Stimulated activated CD4-positive, alpha-beta T cell treated with anti-CD3 and anti-CD28 coated beads, Interleukin-2, amount 100 ng/mL, for 48 hours (primary cell): ENCODE results near the gene BCAR1.

ENCODE experiments used
- DNase-seq, 2 donors: peaks; one replicate each; pipeline ENCODE4 v3.0.0-alpha.2; 2020

Gene BCAR1

GRCh38 chr16:75198135-75198600 is 53.3 kb downstream of the BCAR1 start:
- DNase-seq = no peak

GRCh38 chr16:75197522-75198134 is 53.8 kb downstream of the BCAR1 start:
- DNase-seq = no peak

- DNase-seq = no peak
These were observed 54.6 kb downstream of the BCAR1 start for GRCh38 chr16:75196836-75197235.

- DNase-seq = no peak
These were observed 55.3 kb downstream of the BCAR1 start for GRCh38 chr16:75195811-75196790.

- DNase-seq = no peak
These were observed 57.5 kb downstream of the BCAR1 start for GRCh38 chr16:75193730-75194444.

- DNase-seq = no peak
These were observed 58.2 kb downstream of the BCAR1 start for GRCh38 chr16:75193265-75193650.

- DNase-seq = no peak
These were observed 58.7 kb downstream of the BCAR1 start for GRCh38 chr16:75192606-75193264.

GRCh38 chr16:75189638-75190245 is 61.7 kb downstream of the BCAR1 start:
- no peak for DNase-seq

- no peak for DNase-seq
These were observed 62.5 kb downstream of the BCAR1 start for GRCh38 chr16:75188832-75189477.

GRCh38 chr16:75181630-75182029 is 69.8 kb downstream of the BCAR1 start:
- DNase-seq = no peak

- no peak for DNase-seq
These were observed 72.2 kb downstream of the BCAR1 start for GRCh38 chr16:75179208-75179607.
